ENCODE data around the gene RPEL1. TPM values are rescaled to one million over a fixed set of nuclear protein-coding genes. Genes with fewer than 3 reads are reported as not detected.

RPEL1 gene
- total and polyA plus RNA-seq, 2 of the 8 experiments (the other 6 are each of a cell fraction or from before 2014, with no cell fraction given): 0.12 TPM; not detected in 1

DNA sequence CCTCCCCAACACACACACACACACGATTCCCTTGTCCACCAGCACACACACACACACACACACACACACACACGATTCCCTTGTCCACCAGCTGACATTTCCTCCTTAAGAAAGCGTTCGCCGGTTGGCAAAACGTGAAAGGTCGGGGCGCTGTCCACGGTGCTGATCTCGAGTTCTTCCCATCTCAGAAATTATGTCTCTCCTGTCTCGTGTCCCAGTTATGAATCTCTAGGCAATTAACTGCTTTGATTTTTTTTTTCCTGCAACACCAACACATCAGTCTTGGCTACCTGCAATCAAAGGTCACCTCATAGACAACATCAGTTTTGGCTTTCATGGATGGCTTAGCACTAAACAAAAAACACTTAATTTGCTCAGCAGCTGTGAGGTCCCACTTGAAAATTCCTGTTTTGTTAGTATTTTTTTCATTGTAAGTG is 33.2 kb downstream of the RPEL1 start (continued):
- TF ChIP-seq, protein P1, sequence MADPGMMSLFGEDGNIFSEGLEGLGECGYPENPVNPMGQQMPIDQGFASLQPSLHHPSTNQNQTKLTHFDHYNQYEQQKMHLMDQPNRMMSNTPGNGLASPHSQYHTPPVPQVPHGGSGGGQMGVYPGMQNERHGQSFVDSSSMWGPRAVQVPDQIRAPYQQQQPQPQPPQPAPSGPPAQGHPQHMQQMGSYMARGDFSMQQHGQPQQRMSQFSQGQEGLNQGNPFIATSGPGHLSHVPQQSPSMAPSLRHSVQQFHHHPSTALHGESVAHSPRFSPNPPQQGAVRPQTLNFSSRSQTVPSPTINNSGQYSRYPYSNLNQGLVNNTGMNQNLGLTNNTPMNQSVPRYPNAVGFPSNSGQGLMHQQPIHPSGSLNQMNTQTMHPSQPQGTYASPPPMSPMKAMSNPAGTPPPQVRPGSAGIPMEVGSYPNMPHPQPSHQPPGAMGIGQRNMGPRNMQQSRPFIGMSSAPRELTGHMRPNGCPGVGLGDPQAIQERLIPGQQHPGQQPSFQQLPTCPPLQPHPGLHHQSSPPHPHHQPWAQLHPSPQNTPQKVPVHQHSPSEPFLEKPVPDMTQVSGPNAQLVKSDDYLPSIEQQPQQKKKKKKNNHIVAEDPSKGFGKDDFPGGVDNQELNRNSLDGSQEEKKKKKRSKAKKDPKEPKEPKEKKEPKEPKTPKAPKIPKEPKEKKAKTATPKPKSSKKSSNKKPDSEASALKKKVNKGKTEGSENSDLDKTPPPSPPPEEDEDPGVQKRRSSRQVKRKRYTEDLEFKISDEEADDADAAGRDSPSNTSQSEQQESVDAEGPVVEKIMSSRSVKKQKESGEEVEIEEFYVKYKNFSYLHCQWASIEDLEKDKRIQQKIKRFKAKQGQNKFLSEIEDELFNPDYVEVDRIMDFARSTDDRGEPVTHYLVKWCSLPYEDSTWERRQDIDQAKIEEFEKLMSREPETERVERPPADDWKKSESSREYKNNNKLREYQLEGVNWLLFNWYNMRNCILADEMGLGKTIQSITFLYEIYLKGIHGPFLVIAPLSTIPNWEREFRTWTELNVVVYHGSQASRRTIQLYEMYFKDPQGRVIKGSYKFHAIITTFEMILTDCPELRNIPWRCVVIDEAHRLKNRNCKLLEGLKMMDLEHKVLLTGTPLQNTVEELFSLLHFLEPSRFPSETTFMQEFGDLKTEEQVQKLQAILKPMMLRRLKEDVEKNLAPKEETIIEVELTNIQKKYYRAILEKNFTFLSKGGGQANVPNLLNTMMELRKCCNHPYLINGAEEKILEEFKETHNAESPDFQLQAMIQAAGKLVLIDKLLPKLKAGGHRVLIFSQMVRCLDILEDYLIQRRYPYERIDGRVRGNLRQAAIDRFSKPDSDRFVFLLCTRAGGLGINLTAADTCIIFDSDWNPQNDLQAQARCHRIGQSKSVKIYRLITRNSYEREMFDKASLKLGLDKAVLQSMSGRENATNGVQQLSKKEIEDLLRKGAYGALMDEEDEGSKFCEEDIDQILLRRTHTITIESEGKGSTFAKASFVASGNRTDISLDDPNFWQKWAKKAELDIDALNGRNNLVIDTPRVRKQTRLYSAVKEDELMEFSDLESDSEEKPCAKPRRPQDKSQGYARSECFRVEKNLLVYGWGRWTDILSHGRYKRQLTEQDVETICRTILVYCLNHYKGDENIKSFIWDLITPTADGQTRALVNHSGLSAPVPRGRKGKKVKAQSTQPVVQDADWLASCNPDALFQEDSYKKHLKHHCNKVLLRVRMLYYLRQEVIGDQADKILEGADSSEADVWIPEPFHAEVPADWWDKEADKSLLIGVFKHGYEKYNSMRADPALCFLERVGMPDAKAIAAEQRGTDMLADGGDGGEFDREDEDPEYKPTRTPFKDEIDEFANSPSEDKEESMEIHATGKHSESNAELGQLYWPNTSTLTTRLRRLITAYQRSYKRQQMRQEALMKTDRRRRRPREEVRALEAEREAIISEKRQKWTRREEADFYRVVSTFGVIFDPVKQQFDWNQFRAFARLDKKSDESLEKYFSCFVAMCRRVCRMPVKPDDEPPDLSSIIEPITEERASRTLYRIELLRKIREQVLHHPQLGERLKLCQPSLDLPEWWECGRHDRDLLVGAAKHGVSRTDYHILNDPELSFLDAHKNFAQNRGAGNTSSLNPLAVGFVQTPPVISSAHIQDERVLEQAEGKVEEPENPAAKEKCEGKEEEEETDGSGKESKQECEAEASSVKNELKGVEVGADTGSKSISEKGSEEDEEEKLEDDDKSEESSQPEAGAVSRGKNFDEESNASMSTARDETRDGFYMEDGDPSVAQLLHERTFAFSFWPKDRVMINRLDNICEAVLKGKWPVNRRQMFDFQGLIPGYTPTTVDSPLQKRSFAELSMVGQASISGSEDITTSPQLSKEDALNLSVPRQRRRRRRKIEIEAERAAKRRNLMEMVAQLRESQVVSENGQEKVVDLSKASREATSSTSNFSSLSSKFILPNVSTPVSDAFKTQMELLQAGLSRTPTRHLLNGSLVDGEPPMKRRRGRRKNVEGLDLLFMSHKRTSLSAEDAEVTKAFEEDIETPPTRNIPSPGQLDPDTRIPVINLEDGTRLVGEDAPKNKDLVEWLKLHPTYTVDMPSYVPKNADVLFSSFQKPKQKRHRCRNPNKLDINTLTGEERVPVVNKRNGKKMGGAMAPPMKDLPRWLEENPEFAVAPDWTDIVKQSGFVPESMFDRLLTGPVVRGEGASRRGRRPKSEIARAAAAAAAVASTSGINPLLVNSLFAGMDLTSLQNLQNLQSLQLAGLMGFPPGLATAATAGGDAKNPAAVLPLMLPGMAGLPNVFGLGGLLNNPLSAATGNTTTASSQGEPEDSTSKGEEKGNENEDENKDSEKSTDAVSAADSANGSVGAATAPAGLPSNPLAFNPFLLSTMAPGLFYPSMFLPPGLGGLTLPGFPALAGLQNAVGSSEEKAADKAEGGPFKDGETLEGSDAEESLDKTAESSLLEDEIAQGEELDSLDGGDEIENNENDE (IDR thresholded peaks at IDR 0.05; ENCODE audit: insufficient replicate concordance, low read length): no peak
- TF ChIP-seq GABPA (IDR thresholded peaks at IDR 0.05; ENCODE audit: borderline replicate concordance, insufficient read depth, low read length) (no peak), JUN (IDR thresholded peaks at IDR 0.05; ENCODE audit: low read depth, low read length) (no peak), HDAC2 (IDR thresholded peaks at IDR 0.05; ENCODE audit: borderline replicate concordance in 1 of 2, low read depth in 2 of 2, low read length in 2 of 2) (peak in 1 of 2 experiments; percentile 83; a peak in 1 of 4 replicates), RBBP5 (IDR thresholded peaks at IDR 0.05; ENCODE audit: borderline replicate concordance, low read depth, low read length) (no peak)
